ENCODE data around the gene SLC25A53. TPM values are rescaled to one million over a fixed set of nuclear protein-coding genes. Genes with fewer than 3 reads are reported as not detected.
"Not testable (repeated sequence)": the region's sequence is repeated elsewhere in the genome, so short reads cannot be mapped to it uniquely, and the experiment has no call there.

SLC25A53 gene
- total and polyA plus RNA-seq, 2 of the 13 experiments (the other 11 are each of a cell fraction or from before 2014, with no cell fraction given) = 3.4 to 4.5 TPM

DNA sequence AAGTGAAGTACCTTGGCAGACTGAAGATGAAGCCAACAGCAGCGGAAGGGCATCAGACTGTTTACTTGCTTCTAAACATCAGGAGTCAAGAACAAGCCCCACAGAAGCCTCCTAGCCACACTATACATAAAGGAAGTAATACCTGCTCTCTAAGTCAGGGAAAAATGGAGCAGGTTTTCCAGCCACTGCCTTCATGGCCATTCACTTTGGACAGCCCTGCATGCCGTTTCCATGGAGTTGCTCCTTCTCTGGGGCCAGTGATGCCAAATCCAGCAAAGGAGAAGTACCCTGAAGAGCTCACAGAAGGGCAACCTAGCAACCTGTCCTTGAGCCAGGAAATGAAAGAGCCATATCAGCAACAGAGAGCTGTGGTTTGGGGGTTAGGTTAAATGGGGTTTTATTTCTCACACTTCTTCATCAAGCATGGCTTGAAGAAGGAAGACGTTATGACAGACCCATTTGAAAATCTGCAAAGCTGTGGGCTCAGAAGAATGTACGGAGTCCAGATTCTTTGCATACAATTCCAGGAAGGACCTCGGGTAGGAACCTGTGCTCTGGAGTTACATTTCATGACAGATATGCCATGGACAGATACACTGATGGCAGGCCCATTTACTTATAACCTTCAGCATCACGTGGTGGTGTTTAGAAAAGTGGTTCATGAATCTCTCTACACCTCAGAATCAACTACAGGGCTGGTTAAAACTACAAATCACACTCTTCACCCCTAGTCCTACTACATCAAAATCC is 46.1 kb downstream of the SLC25A53 start:
- H3K4me3 ChIP-seq (replicated peaks in 1 of 3; ENCODE audit: insufficient read depth in 1 of 3, low read depth in 2 of 3, low read length in 3 of 3); CTCF ChIA-PET (ENCODE audit: low intra/inter-chr PET ratio, low total read pairs); H4K20me1 ChIP-seq (ENCODE audit: insufficient read depth, low read length); ATAC-seq; H2AFZ ChIP-seq (ENCODE audit: low read length); H3K79me2 ChIP-seq (ENCODE audit: insufficient read depth, low read length); H3K36me3 ChIP-seq (replicated peaks in 1 of 2; ENCODE audit: control insufficient read depth in 1 of 2, insufficient read depth in 2 of 2, low read length in 2 of 2); H3K4me1 ChIP-seq (ENCODE audit: insufficient read depth, low read length); H3K27me3 ChIP-seq (ENCODE audit: control insufficient read depth in 1 of 2, insufficient read depth in 2 of 2, low read length in 2 of 2); FAIRE-seq; H3K4me2 ChIP-seq (ENCODE audit: low read depth, low read length); H3K9me3 ChIP-seq (ENCODE audit: low read length); H3K27ac ChIP-seq (ENCODE audit: extremely low read length, insufficient read depth, low read length); H3K9ac ChIP-seq (ENCODE audit: insufficient read depth, low read depth, low read length); DNase-seq (ENCODE audit: low spot score); BruUV-seq (replicated peaks); POLR2A ChIA-PET; intact Hi-C loops (cut with micrococcal nuclease; ENCODE audit: unreplicated experiment): not testable (repeated sequence)
- in situ Hi-C loops (cut with HindIII; ENCODE audit: extremely low pct_ligation_motif_present, low pct_unique_long_range_greater_than_20kb) = loop anchor here (25.0 kb wide), 2 partner anchors 273 to 573 kb away; partner anchors contain the start of gene RAB9B
- WGBS (ENCODE audit: low lambda C conversion rate) = 37% methylated on average over 5 of the region's 6 CpGs

DNA sequence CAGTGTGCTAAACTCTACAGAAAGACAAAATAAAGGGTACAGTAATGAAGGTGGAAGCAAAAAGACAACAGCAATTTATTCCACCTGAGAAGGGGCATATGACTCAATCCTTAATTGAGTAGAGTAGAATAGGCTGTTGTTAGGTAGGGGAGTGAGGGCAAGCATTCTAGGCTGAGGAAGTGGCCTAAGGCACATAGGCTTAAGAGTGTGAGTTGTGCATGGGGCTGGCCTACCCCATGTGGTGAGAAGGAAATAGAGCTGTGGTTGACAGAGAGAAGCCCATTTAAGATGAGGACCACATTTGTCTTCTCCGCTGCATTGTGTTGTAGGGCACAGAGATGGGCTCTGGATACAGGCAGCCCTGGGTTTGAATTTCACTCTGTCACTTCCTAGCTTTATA is 47.9 kb downstream of the SLC25A53 start:
- POLR2A ChIA-PET = no interaction called here
- DNase-seq (ENCODE audit: low spot score) (no peak), ATAC-seq (no peak), FAIRE-seq (no peak)
- Histone ChIP-seq H3K27ac (ENCODE audit: extremely low read length, insufficient read depth, low read length) (no peak overlapping the region), H3K4me1 (ENCODE audit: insufficient read depth, low read length) (no peaks in the 10 kb centered on the region), H3K79me2 (ENCODE audit: insufficient read depth, low read length) (no peaks in the 10 kb centered on the region), H4K20me1 (ENCODE audit: insufficient read depth, low read length) (no peaks in the 10 kb centered on the region), H3K27me3 (ENCODE audit: control insufficient read depth in 1 of 2, insufficient read depth in 2 of 2, low read length in 2 of 2) (peaks cover 0 to 7% of the 10 kb centered on the region in 2 experiments; a peak in 1 of 5 replicates), H3K4me3 (replicated peaks in 1 of 3; ENCODE audit: insufficient read depth in 1 of 3, low read depth in 2 of 3, low read length in 3 of 3) (no peak overlapping the region), H3K9ac (ENCODE audit: insufficient read depth, low read depth, low read length) (no peak overlapping the region), H2AFZ (ENCODE audit: low read length) (no peak overlapping the region), H3K36me3 (replicated peaks in 1 of 2; ENCODE audit: control insufficient read depth in 1 of 2, insufficient read depth in 2 of 2, low read length in 2 of 2) (no peaks in the 10 kb centered on the region), H3K4me2 (ENCODE audit: low read depth, low read length) (no peak overlapping the region), H3K9me3 (ENCODE audit: low read length) (no peaks in the 10 kb centered on the region)
- CTCF ChIA-PET (ENCODE audit: low intra/inter-chr PET ratio, low total read pairs) = no interaction called here
- intact Hi-C loops (cut with micrococcal nuclease; ENCODE audit: unreplicated experiment) = no loop called here
- WGBS (ENCODE audit: low lambda C conversion rate) = 33% methylated on average over 1 of the region's 1 CpG
- BruUV-seq (replicated peaks) = no TSS peak
- in situ Hi-C loops (cut with HindIII; ENCODE audit: extremely low pct_ligation_motif_present, low pct_unique_long_range_greater_than_20kb) = loop anchor here (25.0 kb wide), 2 partner anchors 272 to 572 kb away; partner anchors contain the start of gene RAB9B
- TF ChIP-seq ZNF432 (CRISPR knock-in tag; IDR thresholded peaks at IDR 0.05; ENCODE audit: borderline replicate concordance) (no peak), WIZ (CRISPR knock-in tag; IDR thresholded peaks at IDR 0.05) (no peak), ZNF598 (CRISPR knock-in tag; IDR thresholded peaks at IDR 0.05; ENCODE audit: borderline replicate concordance) (no peak), BCL6 (CRISPR knock-in tag; IDR thresholded peaks at IDR 0.05) (no peak), MYNN (CRISPR knock-in tag; IDR thresholded peaks at IDR 0.05; ENCODE audit: low read depth) (no peak), ESRRA (CRISPR knock-in tag; IDR thresholded peaks at IDR 0.05; ENCODE audit: low read depth) (no peak), ZNF350 (CRISPR knock-in tag; IDR thresholded peaks at IDR 0.05; ENCODE audit: borderline replicate concordance, low read depth) (no peak), TGIF2 (CRISPR knock-in tag; IDR thresholded peaks at IDR 0.05) (no peak), ZNF44 (CRISPR knock-in tag; IDR thresholded peaks at IDR 0.05) (no peak), KDM3A (CRISPR knock-in tag; IDR thresholded peaks at IDR 0.05; ENCODE audit: low read depth) (no peak)
- TF ChIP-seq, protein P1, sequence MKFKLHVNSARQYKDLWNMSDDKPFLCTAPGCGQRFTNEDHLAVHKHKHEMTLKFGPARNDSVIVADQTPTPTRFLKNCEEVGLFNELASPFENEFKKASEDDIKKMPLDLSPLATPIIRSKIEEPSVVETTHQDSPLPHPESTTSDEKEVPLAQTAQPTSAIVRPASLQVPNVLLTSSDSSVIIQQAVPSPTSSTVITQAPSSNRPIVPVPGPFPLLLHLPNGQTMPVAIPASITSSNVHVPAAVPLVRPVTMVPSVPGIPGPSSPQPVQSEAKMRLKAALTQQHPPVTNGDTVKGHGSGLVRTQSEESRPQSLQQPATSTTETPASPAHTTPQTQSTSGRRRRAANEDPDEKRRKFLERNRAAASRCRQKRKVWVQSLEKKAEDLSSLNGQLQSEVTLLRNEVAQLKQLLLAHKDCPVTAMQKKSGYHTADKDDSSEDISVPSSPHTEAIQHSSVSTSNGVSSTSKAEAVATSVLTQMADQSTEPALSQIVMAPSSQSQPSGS (CRISPR knock-in tag; IDR thresholded peaks at IDR 0.05) = no peak
- TF ChIP-seq, protein P2, sequence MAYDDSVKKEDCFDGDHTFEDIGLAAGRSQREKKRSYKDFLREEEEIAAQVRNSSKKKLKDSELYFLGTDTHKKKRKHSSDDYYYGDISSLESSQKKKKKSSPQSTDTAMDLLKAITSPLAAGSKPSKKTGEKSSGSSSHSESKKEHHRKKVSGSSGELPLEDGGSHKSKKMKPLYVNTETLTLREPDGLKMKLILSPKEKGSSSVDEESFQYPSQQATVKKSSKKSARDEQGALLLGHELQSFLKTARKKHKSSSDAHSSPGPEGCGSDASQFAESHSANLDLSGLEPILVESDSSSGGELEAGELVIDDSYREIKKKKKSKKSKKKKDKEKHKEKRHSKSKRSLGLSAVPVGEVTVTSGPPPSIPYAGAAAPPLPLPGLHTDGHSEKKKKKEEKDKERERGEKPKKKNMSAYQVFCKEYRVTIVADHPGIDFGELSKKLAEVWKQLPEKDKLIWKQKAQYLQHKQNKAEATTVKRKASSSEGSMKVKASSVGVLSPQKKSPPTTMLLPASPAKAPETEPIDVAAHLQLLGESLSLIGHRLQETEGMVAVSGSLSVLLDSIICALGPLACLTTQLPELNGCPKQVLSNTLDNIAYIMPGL (CRISPR knock-in tag; IDR thresholded peaks at IDR 0.05; ENCODE audit: borderline replicate concordance in 1 of 2, low read depth in 1 of 2) = no peak
- TF ChIP-seq, protein P3, sequence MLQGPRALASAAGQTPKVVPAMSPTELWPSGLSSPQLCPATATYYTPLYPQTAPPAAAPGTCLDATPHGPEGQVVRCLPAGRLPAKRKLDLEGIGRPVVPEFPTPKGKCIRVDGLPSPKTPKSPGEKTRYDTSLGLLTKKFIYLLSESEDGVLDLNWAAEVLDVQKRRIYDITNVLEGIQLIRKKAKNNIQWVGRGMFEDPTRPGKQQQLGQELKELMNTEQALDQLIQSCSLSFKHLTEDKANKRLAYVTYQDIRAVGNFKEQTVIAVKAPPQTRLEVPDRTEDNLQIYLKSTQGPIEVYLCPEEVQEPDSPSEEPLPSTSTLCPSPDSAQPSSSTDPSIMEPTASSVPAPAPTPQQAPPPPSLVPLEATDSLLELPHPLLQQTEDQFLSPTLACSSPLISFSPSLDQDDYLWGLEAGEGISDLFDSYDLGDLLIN (CRISPR knock-in tag; IDR thresholded peaks at IDR 0.05; ENCODE audit: borderline replicate concordance) = no peak
